OCI-LY7 (cell line): ENCODE results near the gene RNF43. TPM values are rescaled to one million over a fixed set of nuclear protein-coding genes. Genes with fewer than 3 reads are reported as not detected.

Experiments
- BruUV-seq: library from RNA; stranded (reverse); fragments of 400-500 nt; replicated peaks from 2 replicates; lab custom pipeline; 2021; lab: Mats Ljungman, UMichigan
- CTCF ChIA-PET: fragments of 300-600 bp; sonication (Branson Sonifier 250); formaldehyde crosslinking; loops from one replicate; lab custom pipeline; 2022; ENCODE audit warnings: antibody characterized with exemption; ENCODE audit not compliant: unreplicated experiment; lab: Charles Lee
- POLR2A ChIA-PET: fragments of 300-600 bp; sonication (Branson Sonifier 250); formaldehyde crosslinking; loops from one replicate; lab custom pipeline; 2022; ENCODE audit warnings: antibody characterized with exemption; lab: Charles Lee
- DNase-seq: peaks from one replicate; pipeline ENCODE4 v3.0.0-alpha.2; 2015; ENCODE audit warnings: low spot score
- H2AFZ ChIP-seq: fragments of 200-600 bp; sonication (generic), shearing (Covaris generic); 2 replicates; pipeline ENCODE4 v1.6.1; 2014; ENCODE audit warnings: mild to moderate bottlenecking, antibody characterized with exemption, low read length, moderate library complexity
- H3K27ac ChIP-seq: fragments of 200-600 bp; sonication (generic); 2 replicates; pipeline ENCODE4 v1.5.1; 2014; ENCODE audit warnings: mixed run types, low read depth, mild to moderate bottlenecking, moderate library complexity, low read length, inconsistent platforms; ENCODE audit not compliant: poor library complexity, severe bottlenecking
- H3K36me3 ChIP-seq: fragments of 200-600 bp; sonication (generic); 2 replicates; pipeline ENCODE4 v1.6.1; 2014; ENCODE audit warnings: mild to moderate bottlenecking, antibody characterized with exemption, low read length, moderate library complexity, mixed read lengths; ENCODE audit not compliant: insufficient read depth
- H3K4me1 ChIP-seq: fragments of 200-600 bp; sonication (generic); 2 replicates; pipeline ENCODE4 v1.5.1; 2014; ENCODE audit warnings: mild to moderate bottlenecking, low read length; ENCODE audit not compliant: insufficient read depth, poor library complexity, severe bottlenecking
- H3K4me2 ChIP-seq: fragments of 200-600 bp; sonication (generic); 2 replicates; pipeline ENCODE4 v1.6.1; 2014; ENCODE audit warnings: mild to moderate bottlenecking, low read length
- H3K4me3 ChIP-seq: fragments of 200-600 bp; sonication (generic); 2 replicates; pipeline ENCODE4 v1.5.1; 2014; ENCODE audit warnings: mild to moderate bottlenecking, low read depth, low read length; ENCODE audit not compliant: poor library complexity, severe bottlenecking
- H3K79me2 ChIP-seq: fragments of 200-600 bp; sonication (generic); 2 replicates; pipeline ENCODE4 v1.6.1; 2016; ENCODE audit warnings: low read depth, mild to moderate bottlenecking, low read length, moderate library complexity, mixed read lengths; ENCODE audit not compliant: insufficient read depth
- H3K9me2 ChIP-seq: fragments of 200-600 bp; sonication (generic); 2 replicates; pipeline ENCODE4 v1.6.1; 2016; ENCODE audit warnings: mild to moderate bottlenecking, low read length, mixed read lengths; ENCODE audit not compliant: insufficient read depth
- H3K9me3 ChIP-seq: fragments of 200-600 bp; sonication (generic); 2 replicates; pipeline ENCODE4 v1.6.1; 2014; ENCODE audit warnings: mild to moderate bottlenecking, mixed run types, low read length, mixed read lengths
- H4K20me1 ChIP-seq: fragments of 200-600 bp; sonication (generic); 2 replicates; pipeline ENCODE4 v1.6.1; 2014; ENCODE audit warnings: mild to moderate bottlenecking, antibody characterized with exemption, low read length, moderate library complexity, mixed read lengths; ENCODE audit not compliant: insufficient read depth
- EZH2phosphoT487 ChIP-seq: fragments of 200-600 bp; sonication (generic); IDR thresholded peaks from 2 replicates; pipeline ENCODE4 v1.6.1; 2018; ENCODE audit warnings: low read depth, borderline replicate concordance, mild to moderate bottlenecking, mixed run types, antibody characterized with exemption, low read length, moderate library complexity, mixed read lengths
- intact Hi-C: fragments of 100-400 bp; cut with micrococcal nuclease; formaldehyde crosslinking; loops from one replicate; pipeline ENCODE4 v1.10.0; 2022; ENCODE audit not compliant: unreplicated experiment
- total RNA-seq, 2 experiments: library from RNA; depleted of rRNA in 1 of 2; stranded (reverse); fragments of >200 nt in 1 of 2; shearing (Covaris generic) in 1 of 2; gene quantifications; 2 replicates each; pipeline ENCODE4 v1.2.3, GENCODE V29; 2014 to 2022
- TF ChIP-seq, protein P1 (sequence below): fragments of 200-600 bp; sonication (generic); conservative IDR thresholded peaks from 2 replicates; pipeline ENCODE4 v1.5.1; 2014; ENCODE audit warnings: mild to moderate bottlenecking, antibody characterized with exemption, low read length, moderate library complexity, mixed read lengths

RNF43 gene
- total RNA-seq, 2 experiments from 2014 or later: 0.19 to 0.80 TPM

GRCh38 chr17:58378733-58379510, 38.4 kb downstream of the RNF43 start:
- Histone ChIP-seq H3K27ac (no peak overlapping the region), H3K4me3 (no peak overlapping the region), H3K4me1 (peaks cover 15% of the 10 kb centered on the region), H3K9me3 (no peaks in the 10 kb centered on the region), H3K36me3 (no peaks in the 10 kb centered on the region), H3K9me2 (no peaks in the 10 kb centered on the region), H4K20me1 (no peaks in the 10 kb centered on the region), H3K79me2 (no peaks in the 10 kb centered on the region), H3K4me2 (no peak overlapping the region), H2AFZ (no peak overlapping the region)
- intact Hi-C loops: no loop called here
- ChIA-PET POLR2A (interaction anchor here (0.7 to 2.7 kb wide), 5 partner anchors 10 to 288 kb away, joined by 3 to 13 read pairs (median 6); partner anchors contain the start of gene SUPT4H1), CTCF (interaction anchor here (0.6 kb wide), 1 partner anchor 10 kb away, joined by 3 read pairs; no protein-coding TSS in a partner anchor)
- no TSS peak for BruUV-seq
- DNase-seq: no peak
- no peak for TF ChIP-seq EZH2phosphoT487
- TF ChIP-seq, protein P1, sequence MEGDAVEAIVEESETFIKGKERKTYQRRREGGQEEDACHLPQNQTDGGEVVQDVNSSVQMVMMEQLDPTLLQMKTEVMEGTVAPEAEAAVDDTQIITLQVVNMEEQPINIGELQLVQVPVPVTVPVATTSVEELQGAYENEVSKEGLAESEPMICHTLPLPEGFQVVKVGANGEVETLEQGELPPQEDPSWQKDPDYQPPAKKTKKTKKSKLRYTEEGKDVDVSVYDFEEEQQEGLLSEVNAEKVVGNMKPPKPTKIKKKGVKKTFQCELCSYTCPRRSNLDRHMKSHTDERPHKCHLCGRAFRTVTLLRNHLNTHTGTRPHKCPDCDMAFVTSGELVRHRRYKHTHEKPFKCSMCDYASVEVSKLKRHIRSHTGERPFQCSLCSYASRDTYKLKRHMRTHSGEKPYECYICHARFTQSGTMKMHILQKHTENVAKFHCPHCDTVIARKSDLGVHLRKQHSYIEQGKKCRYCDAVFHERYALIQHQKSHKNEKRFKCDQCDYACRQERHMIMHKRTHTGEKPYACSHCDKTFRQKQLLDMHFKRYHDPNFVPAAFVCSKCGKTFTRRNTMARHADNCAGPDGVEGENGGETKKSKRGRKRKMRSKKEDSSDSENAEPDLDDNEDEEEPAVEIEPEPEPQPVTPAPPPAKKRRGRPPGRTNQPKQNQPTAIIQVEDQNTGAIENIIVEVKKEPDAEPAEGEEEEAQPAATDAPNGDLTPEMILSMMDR: no peak

DNA sequence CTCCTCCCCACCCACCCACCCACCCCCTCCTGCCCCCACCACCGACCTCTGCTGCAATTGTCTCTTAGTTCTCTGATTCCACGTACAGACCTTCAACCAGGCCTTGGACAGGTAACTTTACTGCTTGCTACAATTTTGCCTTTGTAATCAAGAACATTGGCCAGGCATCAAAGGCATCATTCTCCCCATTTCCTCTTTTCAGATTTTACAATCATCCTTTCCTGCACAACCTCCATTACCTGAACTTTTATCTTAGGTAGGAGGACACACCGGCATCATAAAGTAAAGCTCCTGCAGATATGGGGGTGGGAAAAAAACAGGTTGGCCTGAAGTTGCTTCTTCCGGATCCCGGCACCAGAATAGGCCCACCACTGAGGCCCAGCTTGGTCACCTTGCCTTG, 39.7 kb downstream of the RNF43 start:
- ChIA-PET POLR2A (interaction anchor here (1.0 to 2.7 kb wide), 3 partner anchors 9 to 14 kb away, joined by 3 to 13 read pairs (median 6); no protein-coding TSS in a partner anchor), CTCF (no interaction called here)
- intact Hi-C loops: no loop called here
- Histone ChIP-seq H3K4me3 (no peak overlapping the region), H3K4me2 (no peak overlapping the region), H3K9me2 (no peaks in the 10 kb centered on the region), H4K20me1 (no peaks in the 10 kb centered on the region), H3K4me1 (peaks cover 10% of the 10 kb centered on the region), H3K36me3 (no peaks in the 10 kb centered on the region), H2AFZ (no peak overlapping the region), H3K9me3 (no peaks in the 10 kb centered on the region), H3K27ac (no peak overlapping the region), H3K79me2 (no peaks in the 10 kb centered on the region)
- DNase-seq: no peak
- BruUV-seq: no TSS peak
- TF ChIP-seq EZH2phosphoT487: no peak
- TF ChIP-seq, protein P1: no peak
